Fibroblast of lung (primary cell): Measurements from ENCODE around the gene FNDC3B. TPM values are rescaled to one million over a fixed set of nuclear protein-coding genes. Genes with fewer than 3 reads are reported as not detected.

Source experiments
- DNase-seq, 2 donors: peaks; one replicate each; pipeline versions ENCODE4 v3.0.0 to v3.0.0-alpha.2; 2010; ENCODE audit warnings: low read depth in 2 of 2
- H2AFZ ChIP-seq: 2 replicates; pipeline ENCODE4 v1.5.1; 2012; ENCODE audit warnings: low read length, control low read depth, inconsistent platforms
- H3K27ac ChIP-seq: 2 replicates; pipeline ENCODE4 v1.5.1; 2011; ENCODE audit warnings: low read length, control low read depth; ENCODE audit not compliant: insufficient read depth
- H3K27me3 ChIP-seq: 2 replicates; pipeline ENCODE4 v1.5.1; 2011; ENCODE audit warnings: mild to moderate bottlenecking, low read length; ENCODE audit not compliant: control insufficient read depth, insufficient read depth
- H3K36me3 ChIP-seq: 2 replicates; pipeline ENCODE4 v1.5.1; 2011; ENCODE audit warnings: low read length; ENCODE audit not compliant: control insufficient read depth, insufficient read depth
- H3K4me1 ChIP-seq: 2 replicates; pipeline ENCODE4 v1.5.1; 2011; ENCODE audit warnings: low read length; ENCODE audit not compliant: control insufficient read depth, insufficient read depth; ENCODE audit errors: extremely low read depth
- H3K4me2 ChIP-seq: 2 replicates; pipeline ENCODE4 v1.5.1; 2011; ENCODE audit warnings: low read length, control low read depth; ENCODE audit not compliant: insufficient read depth; ENCODE audit errors: extremely low read depth
- H3K4me3 ChIP-seq, 4 experiments: fragments of 200-600 bp in 1 of 4; sonication (generic) in 1 of 4; replicated peaks in 1 of 4; 2 replicates each; pipeline ENCODE4 v1.5.1; 2011 to 2016; ENCODE audit warnings: low read length in 4 of 4, low read depth in 3 of 4, mild to moderate bottlenecking in 3 of 4, control low read depth in 2 of 4, inconsistent platforms in 1 of 4, mixed read lengths in 1 of 4; ENCODE audit not compliant: insufficient read depth in 1 of 4; ENCODE audit errors: control extremely low read depth in 1 of 4
- H3K79me2 ChIP-seq: 2 replicates; pipeline ENCODE4 v1.5.1; 2012; ENCODE audit warnings: mild to moderate bottlenecking, low read length, inconsistent platforms; ENCODE audit not compliant: control insufficient read depth, insufficient read depth
- H3K9ac ChIP-seq: 2 replicates; pipeline ENCODE4 v1.5.1; 2011; ENCODE audit warnings: mild to moderate bottlenecking, low read length, control low read depth; ENCODE audit not compliant: insufficient read depth
- H3K9me3 ChIP-seq: 2 replicates; pipeline ENCODE4 v1.5.1; 2012; ENCODE audit warnings: low read depth, low read length; ENCODE audit not compliant: control insufficient read depth, insufficient read depth
- H4K20me1 ChIP-seq: 2 replicates; pipeline ENCODE4 v1.5.1; 2011; ENCODE audit warnings: low read length; ENCODE audit not compliant: control insufficient read depth, insufficient read depth; ENCODE audit errors: extremely low read depth
- EZH2 ChIP-seq: IDR thresholded peaks from 2 replicates; pipeline ENCODE4 v1.5.1; 2012; ENCODE audit warnings: low read length, control low read depth, mild to moderate bottlenecking; ENCODE audit errors: missing control alignments
- polyA plus RNA-seq, 2 donors: library from polyadenylated mRNA; depleted of rRNA in 1 of 2; stranded (reverse) in 1 of 2; unstranded in 1 of 2; fragments of >200 nt; gene quantifications; 2 replicates each; pipeline ENCODE4 v1.2.1, GENCODE V29; 2011 to 2012; ENCODE audit warnings: missing spikeins in 1 of 2
- total RNA-seq: library from RNA; depleted of rRNA; stranded (reverse); fragments of >200 nt; gene quantifications from 2 replicates; pipeline ENCODE4 v1.2.1, GENCODE V29; 2014
- TF ChIP-seq, protein P1 (sequence below), 2 donors: IDR thresholded peaks in 1 of 2; conservative IDR thresholded peaks in 1 of 2; 1 replicate in 1 of 2; 2 replicates in 1 of 2; pipeline ENCODE4 v1.5.1; 2011 to 2012; ENCODE audit warnings: low read length in 2 of 2, control low read depth in 1 of 2, inconsistent platforms in 1 of 2, low read depth in 1 of 2, mild to moderate bottlenecking in 1 of 2

The FNDC3B gene
- total and polyA plus RNA-seq, 2 donors (not counting 1 experiment from before 2014, with no cell fraction given), result 26.1 to 76.8 TPM

DNA sequence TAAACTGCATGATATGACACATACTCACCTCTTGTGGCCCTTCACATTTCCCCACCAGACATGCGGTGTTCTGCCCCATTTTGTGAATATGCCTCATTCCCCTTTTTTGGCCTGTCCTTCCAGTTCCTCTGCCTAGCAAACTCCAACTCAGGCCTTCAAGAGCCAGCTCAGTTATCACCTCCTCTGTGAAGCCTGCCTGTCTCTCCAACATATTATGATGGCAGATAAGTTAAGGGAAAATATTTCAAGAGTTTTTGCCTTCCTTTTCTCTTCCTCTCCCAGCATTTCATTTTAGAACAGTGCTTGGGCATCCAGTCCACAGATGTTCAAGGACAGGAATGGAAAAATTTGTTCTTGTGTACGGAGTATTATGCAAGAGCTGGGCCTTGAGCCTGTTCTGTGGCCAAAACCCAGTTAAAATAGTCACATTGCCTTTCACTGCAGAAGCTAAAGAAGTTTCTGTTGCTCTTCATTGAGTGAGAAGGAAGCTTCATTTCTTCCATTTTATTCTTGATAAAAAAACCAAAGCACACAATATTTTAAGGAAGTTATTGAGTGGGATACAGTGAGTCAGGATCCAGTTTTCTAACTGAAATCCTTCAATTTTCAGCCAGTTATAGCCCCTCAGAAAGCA lies 216.8 kb downstream of the FNDC3B start:
- TF ChIP-seq EZH2, result no peak
- TF ChIP-seq, protein P1, sequence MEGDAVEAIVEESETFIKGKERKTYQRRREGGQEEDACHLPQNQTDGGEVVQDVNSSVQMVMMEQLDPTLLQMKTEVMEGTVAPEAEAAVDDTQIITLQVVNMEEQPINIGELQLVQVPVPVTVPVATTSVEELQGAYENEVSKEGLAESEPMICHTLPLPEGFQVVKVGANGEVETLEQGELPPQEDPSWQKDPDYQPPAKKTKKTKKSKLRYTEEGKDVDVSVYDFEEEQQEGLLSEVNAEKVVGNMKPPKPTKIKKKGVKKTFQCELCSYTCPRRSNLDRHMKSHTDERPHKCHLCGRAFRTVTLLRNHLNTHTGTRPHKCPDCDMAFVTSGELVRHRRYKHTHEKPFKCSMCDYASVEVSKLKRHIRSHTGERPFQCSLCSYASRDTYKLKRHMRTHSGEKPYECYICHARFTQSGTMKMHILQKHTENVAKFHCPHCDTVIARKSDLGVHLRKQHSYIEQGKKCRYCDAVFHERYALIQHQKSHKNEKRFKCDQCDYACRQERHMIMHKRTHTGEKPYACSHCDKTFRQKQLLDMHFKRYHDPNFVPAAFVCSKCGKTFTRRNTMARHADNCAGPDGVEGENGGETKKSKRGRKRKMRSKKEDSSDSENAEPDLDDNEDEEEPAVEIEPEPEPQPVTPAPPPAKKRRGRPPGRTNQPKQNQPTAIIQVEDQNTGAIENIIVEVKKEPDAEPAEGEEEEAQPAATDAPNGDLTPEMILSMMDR (conservative IDR thresholded peaks at IDR 0.05 in 1 of 2, IDR thresholded peaks at IDR 0.05 in 1 of 2; ENCODE audit: low read depth in 1 of 2, low read length in 2 of 2), result no peak
- peak; percentile 71 to 86 for DNase-seq
- Histone ChIP-seq H3K9me3 (no peaks in the 10 kb centered on the region), H3K4me1 (peaks cover 2% of the 10 kb centered on the region), H2AFZ (no peak overlapping the region), H3K27me3 (no peaks in the 10 kb centered on the region), H3K4me2 (no peak overlapping the region), H3K4me3 (no peak overlapping the region), H3K36me3 (peaks cover 6% of the 10 kb centered on the region), H4K20me1 (no peaks in the 10 kb centered on the region), H3K9ac (no peak overlapping the region), H3K79me2 (no peaks in the 10 kb centered on the region), H3K27ac (no peak overlapping the region)

GRCh38 chr3:172257648-172258400 lies 218.4 kb downstream of the FNDC3B start:
- TF ChIP-seq EZH2, result no peak
- TF ChIP-seq, protein P1 (conservative IDR thresholded peaks at IDR 0.05 in 1 of 2, IDR thresholded peaks at IDR 0.05 in 1 of 2; ENCODE audit: low read depth in 1 of 2, low read length in 2 of 2), result no peak
- H3K79me2 ChIP-seq, result no peaks in the 10 kb centered on the region
- H3K36me3 ChIP-seq, result peaks cover 3% of the 10 kb centered on the region
- H3K4me3 ChIP-seq, result no peak overlapping the region
- H3K4me1 ChIP-seq, result peaks cover 2% of the 10 kb centered on the region
- H3K27me3 ChIP-seq, result no peaks in the 10 kb centered on the region
- H3K9me3 ChIP-seq, result no peaks in the 10 kb centered on the region
- no peak overlapping the region for H3K4me2 ChIP-seq
- no peak overlapping the region for H3K9ac ChIP-seq
- H3K27ac ChIP-seq, result no peak overlapping the region
- H2AFZ ChIP-seq, result no peak overlapping the region
- peak in 1 of 2 donors; percentile 93 for DNase-seq
- no peaks in the 10 kb centered on the region for H4K20me1 ChIP-seq

DNA sequence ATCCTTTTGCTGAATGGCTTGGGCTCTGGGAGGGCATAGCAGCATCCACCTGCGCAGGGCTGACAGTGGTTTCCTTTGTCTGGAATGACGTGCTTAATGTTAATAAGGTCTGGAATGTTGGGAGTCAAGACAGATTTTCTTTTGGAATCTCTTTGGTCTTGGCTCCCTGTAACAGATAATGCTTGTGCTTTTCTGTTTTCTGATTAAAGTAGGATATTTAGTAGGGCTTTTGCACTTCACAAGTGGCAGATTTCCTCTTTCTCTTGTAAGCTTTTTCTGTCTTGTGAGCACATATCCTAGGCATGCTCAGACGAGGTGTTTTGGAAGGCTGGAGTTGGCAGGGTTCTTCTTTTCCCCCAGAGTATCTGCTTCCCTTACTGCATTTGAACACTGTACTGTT lies 219.2 kb downstream of the FNDC3B start:
- Histone ChIP-seq H3K4me2 (no peak overlapping the region), H3K27me3 (no peaks in the 10 kb centered on the region), H3K4me3 (no peak overlapping the region), H4K20me1 (no peaks in the 10 kb centered on the region), H3K4me1 (peaks cover 2% of the 10 kb centered on the region), H3K9me3 (no peaks in the 10 kb centered on the region), H2AFZ (no peak overlapping the region), H3K27ac (no peak overlapping the region), H3K79me2 (no peaks in the 10 kb centered on the region), H3K36me3 (peaks cover 3% of the 10 kb centered on the region), H3K9ac (no peak overlapping the region)
- DNase-seq, result peak in 1 of 2 donors; percentile 80
- TF ChIP-seq, protein P1 (conservative IDR thresholded peaks at IDR 0.05 in 1 of 2, IDR thresholded peaks at IDR 0.05 in 1 of 2; ENCODE audit: low read depth in 1 of 2, low read length in 2 of 2), result no peak
- TF ChIP-seq EZH2, result no peak
